OCI-LY7 (cell line): ENCODE data around the gene ITGB2. TPM values are rescaled to one million over a fixed set of nuclear protein-coding genes. Genes with fewer than 3 reads are reported as not detected.

Source experiments
- BruUV-seq: library from RNA; stranded (reverse); fragments of 400-500 nt; replicated peaks from 2 replicates; lab custom pipeline; 2021; lab: Mats Ljungman, UMichigan
- CTCF ChIA-PET: fragments of 300-600 bp; sonication (Branson Sonifier 250); formaldehyde crosslinking; loops from one replicate; lab custom pipeline; 2022; ENCODE audit warnings: antibody characterized with exemption; ENCODE audit not compliant: unreplicated experiment; lab: Charles Lee
- POLR2A ChIA-PET: fragments of 300-600 bp; sonication (Branson Sonifier 250); formaldehyde crosslinking; loops from one replicate; lab custom pipeline; 2022; ENCODE audit warnings: antibody characterized with exemption; lab: Charles Lee
- DNase-seq: peaks from one replicate; pipeline ENCODE4 v3.0.0-alpha.2; 2015; ENCODE audit warnings: low spot score
- H2AFZ ChIP-seq: fragments of 200-600 bp; sonication (generic), shearing (Covaris generic); 2 replicates; pipeline ENCODE4 v1.6.1; 2014; ENCODE audit warnings: mild to moderate bottlenecking, antibody characterized with exemption, low read length, moderate library complexity
- H3K27ac ChIP-seq: fragments of 200-600 bp; sonication (generic); 2 replicates; pipeline ENCODE4 v1.5.1; 2014; ENCODE audit warnings: mixed run types, low read depth, mild to moderate bottlenecking, moderate library complexity, low read length, inconsistent platforms; ENCODE audit not compliant: poor library complexity, severe bottlenecking
- H3K36me3 ChIP-seq: fragments of 200-600 bp; sonication (generic); 2 replicates; pipeline ENCODE4 v1.6.1; 2014; ENCODE audit warnings: mild to moderate bottlenecking, antibody characterized with exemption, low read length, moderate library complexity, mixed read lengths; ENCODE audit not compliant: insufficient read depth
- H3K4me1 ChIP-seq: fragments of 200-600 bp; sonication (generic); 2 replicates; pipeline ENCODE4 v1.5.1; 2014; ENCODE audit warnings: mild to moderate bottlenecking, low read length; ENCODE audit not compliant: insufficient read depth, poor library complexity, severe bottlenecking
- H3K4me2 ChIP-seq: fragments of 200-600 bp; sonication (generic); 2 replicates; pipeline ENCODE4 v1.6.1; 2014; ENCODE audit warnings: mild to moderate bottlenecking, low read length
- H3K4me3 ChIP-seq: fragments of 200-600 bp; sonication (generic); 2 replicates; pipeline ENCODE4 v1.5.1; 2014; ENCODE audit warnings: mild to moderate bottlenecking, low read depth, low read length; ENCODE audit not compliant: poor library complexity, severe bottlenecking
- H3K79me2 ChIP-seq: fragments of 200-600 bp; sonication (generic); 2 replicates; pipeline ENCODE4 v1.6.1; 2016; ENCODE audit warnings: low read depth, mild to moderate bottlenecking, low read length, moderate library complexity, mixed read lengths; ENCODE audit not compliant: insufficient read depth
- H3K9me2 ChIP-seq: fragments of 200-600 bp; sonication (generic); 2 replicates; pipeline ENCODE4 v1.6.1; 2016; ENCODE audit warnings: mild to moderate bottlenecking, low read length, mixed read lengths; ENCODE audit not compliant: insufficient read depth
- H3K9me3 ChIP-seq: fragments of 200-600 bp; sonication (generic); 2 replicates; pipeline ENCODE4 v1.6.1; 2014; ENCODE audit warnings: mild to moderate bottlenecking, mixed run types, low read length, mixed read lengths
- H4K20me1 ChIP-seq: fragments of 200-600 bp; sonication (generic); 2 replicates; pipeline ENCODE4 v1.6.1; 2014; ENCODE audit warnings: mild to moderate bottlenecking, antibody characterized with exemption, low read length, moderate library complexity, mixed read lengths; ENCODE audit not compliant: insufficient read depth
- EZH2phosphoT487 ChIP-seq: fragments of 200-600 bp; sonication (generic); IDR thresholded peaks from 2 replicates; pipeline ENCODE4 v1.6.1; 2018; ENCODE audit warnings: low read depth, borderline replicate concordance, mild to moderate bottlenecking, mixed run types, antibody characterized with exemption, low read length, moderate library complexity, mixed read lengths
- intact Hi-C: fragments of 100-400 bp; cut with micrococcal nuclease; formaldehyde crosslinking; loops from one replicate; pipeline ENCODE4 v1.10.0; 2022; ENCODE audit not compliant: unreplicated experiment
- total RNA-seq, 2 experiments: library from RNA; depleted of rRNA in 1 of 2; stranded (reverse); fragments of >200 nt in 1 of 2; shearing (Covaris generic) in 1 of 2; gene quantifications; 2 replicates each; pipeline ENCODE4 v1.2.3, GENCODE V29; 2014 to 2022
- TF ChIP-seq, protein P1 (sequence below): fragments of 200-600 bp; sonication (generic); conservative IDR thresholded peaks from 2 replicates; pipeline ENCODE4 v1.5.1; 2014; ENCODE audit warnings: mild to moderate bottlenecking, antibody characterized with exemption, low read length, moderate library complexity, mixed read lengths

ITGB2 gene
- total RNA-seq, 2 experiments from 2014 or later: 11.6 to 78.9 TPM

DNA sequence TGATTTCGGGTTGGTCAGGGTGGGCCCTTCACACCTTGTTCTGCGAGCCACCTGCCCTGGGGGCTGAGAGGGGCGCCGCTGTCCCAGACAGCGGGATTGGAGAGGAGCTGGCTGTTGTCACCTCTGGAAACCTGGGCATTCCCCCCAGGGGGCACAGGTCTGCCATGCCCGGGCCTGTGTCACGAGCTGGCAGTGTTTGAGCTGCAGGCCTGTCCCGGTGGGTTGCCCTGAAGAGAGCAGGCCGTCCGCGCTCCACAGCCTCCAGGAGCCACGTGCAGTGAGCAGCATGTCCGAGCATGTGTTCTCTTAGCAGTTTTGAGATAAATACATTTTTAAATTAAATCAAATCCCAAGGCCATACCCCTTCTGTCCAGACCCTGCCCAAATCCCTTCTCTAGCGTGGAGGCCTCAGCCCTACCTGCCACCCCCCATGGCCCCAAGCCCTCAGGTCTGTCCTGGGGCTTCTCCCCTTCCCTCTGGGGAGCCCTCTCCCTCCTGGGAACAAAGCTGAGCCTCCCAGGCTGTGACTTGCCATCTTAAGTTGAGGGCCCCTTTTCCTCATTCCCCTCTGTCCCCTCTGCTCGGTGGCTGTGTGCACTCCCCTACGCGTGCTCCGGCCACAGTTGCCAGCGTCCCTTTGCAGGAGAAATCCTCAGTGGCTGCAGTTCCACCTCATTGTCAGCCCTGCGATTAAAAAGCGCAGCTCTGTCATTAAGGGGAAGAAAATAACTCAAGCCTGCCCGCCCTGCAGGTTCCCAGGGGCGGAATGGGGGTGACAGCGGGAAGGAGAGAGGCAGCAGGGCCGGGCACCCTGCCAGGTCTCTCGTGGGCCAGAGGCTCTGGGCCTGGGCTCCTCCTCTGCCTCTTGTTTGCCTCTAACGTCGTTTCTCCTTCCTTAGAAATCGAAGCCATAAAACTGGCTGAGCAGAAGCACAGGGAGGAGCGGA, 45.7 kb upstream of the ITGB2 start:
- Histone ChIP-seq H4K20me1 (peaks cover 4% of the 10 kb centered on the region; the same call in 1 of the 2 replicates), H3K4me1 (no peaks in the 10 kb centered on the region), H3K27ac (no peak overlapping the region), H3K36me3 (peaks cover 70% of the 10 kb centered on the region), H3K4me3 (no peak overlapping the region), H2AFZ (no peak overlapping the region), H3K9me3 (no peaks in the 10 kb centered on the region), H3K79me2 (peaks cover 7% of the 10 kb centered on the region; the same call in 1 of the 2 replicates), H3K9me2 (no peaks in the 10 kb centered on the region), H3K4me2 (no peak overlapping the region)
- ChIA-PET CTCF (interaction anchor here (0.6 kb wide), 1 partner anchor 507 kb away, joined by 3 read pairs; no protein-coding TSS in a partner anchor), POLR2A (interaction anchor here (0.7 kb wide), 1 partner anchor 199 kb away, joined by 3 read pairs; no protein-coding TSS in a partner anchor)
- no TSS peak for BruUV-seq
- TF ChIP-seq EZH2phosphoT487: no peak
- TF ChIP-seq, protein P1, sequence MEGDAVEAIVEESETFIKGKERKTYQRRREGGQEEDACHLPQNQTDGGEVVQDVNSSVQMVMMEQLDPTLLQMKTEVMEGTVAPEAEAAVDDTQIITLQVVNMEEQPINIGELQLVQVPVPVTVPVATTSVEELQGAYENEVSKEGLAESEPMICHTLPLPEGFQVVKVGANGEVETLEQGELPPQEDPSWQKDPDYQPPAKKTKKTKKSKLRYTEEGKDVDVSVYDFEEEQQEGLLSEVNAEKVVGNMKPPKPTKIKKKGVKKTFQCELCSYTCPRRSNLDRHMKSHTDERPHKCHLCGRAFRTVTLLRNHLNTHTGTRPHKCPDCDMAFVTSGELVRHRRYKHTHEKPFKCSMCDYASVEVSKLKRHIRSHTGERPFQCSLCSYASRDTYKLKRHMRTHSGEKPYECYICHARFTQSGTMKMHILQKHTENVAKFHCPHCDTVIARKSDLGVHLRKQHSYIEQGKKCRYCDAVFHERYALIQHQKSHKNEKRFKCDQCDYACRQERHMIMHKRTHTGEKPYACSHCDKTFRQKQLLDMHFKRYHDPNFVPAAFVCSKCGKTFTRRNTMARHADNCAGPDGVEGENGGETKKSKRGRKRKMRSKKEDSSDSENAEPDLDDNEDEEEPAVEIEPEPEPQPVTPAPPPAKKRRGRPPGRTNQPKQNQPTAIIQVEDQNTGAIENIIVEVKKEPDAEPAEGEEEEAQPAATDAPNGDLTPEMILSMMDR: no peak
- intact Hi-C loops: no loop called here
- no peak for DNase-seq

GRCh38 chr21:44965251-44966022, 44.7 kb upstream of the ITGB2 start:
- peaks cover 79% of the 10 kb centered on the region for H3K36me3 ChIP-seq
- no peak for DNase-seq
- H3K9me3 ChIP-seq: no peaks in the 10 kb centered on the region
- CTCF ChIA-PET: no interaction called here
- H4K20me1 ChIP-seq: peaks cover 4% of the 10 kb centered on the region; the same call in 1 of the 2 replicates
- H3K4me3 ChIP-seq: no peak overlapping the region
- no peak for TF ChIP-seq EZH2phosphoT487
- TF ChIP-seq, protein P1: no peak
- H2AFZ ChIP-seq: no peak overlapping the region
- no peaks in the 10 kb centered on the region for H3K9me2 ChIP-seq
- no peak overlapping the region for H3K4me2 ChIP-seq
- no peaks in the 10 kb centered on the region for H3K4me1 ChIP-seq
- POLR2A ChIA-PET: interaction anchor here (0.6 to 0.7 kb wide), 2 partner anchors 18 to 200 kb away, joined by 3 to 5 read pairs; no protein-coding TSS in a partner anchor
- no TSS peak for BruUV-seq
- intact Hi-C loops: no loop called here
- H3K27ac ChIP-seq: no peak overlapping the region
- H3K79me2 ChIP-seq: peaks cover 7% of the 10 kb centered on the region; the same call in 1 of the 2 replicates
